Activated naive CD8-positive, alpha-beta T cell treated with anti-CD3 and anti-CD28 coated beads, Interleukin-2, amount 50 U/mL, for 16 hours (primary cell): ENCODE measurements around the gene NPR1.
"Not testable (repeated sequence)": the region's sequence is repeated elsewhere in the genome, so short reads cannot be mapped to it uniquely, and the experiment has no call there.

Source experiments
- DNase-seq: peaks from one replicate; pipeline ENCODE4 v3.0.0-alpha.2; 2020; ENCODE audit warnings: low read depth, low spot score

The NPR1 gene

GRCh38 chr1:153679337-153680119 lies 1.0 kb downstream of the NPR1 start:
- no peak for DNase-seq

- no peak for DNase-seq
Measured at GRCh38 chr1:153680120-153680403, 1.6 kb downstream of the NPR1 start.

- DNase-seq: no peak
Measured at GRCh38 chr1:153682730-153683129, 4.2 kb downstream of the NPR1 start.

- no peak for DNase-seq
Measured at GRCh38 chr1:153683854-153684253, 5.4 kb downstream of the NPR1 start.

- no peak for DNase-seq
Measured at GRCh38 chr1:153684892-153685291, 6.4 kb downstream of the NPR1 start.

- no peak for DNase-seq
Measured at GRCh38 chr1:153685544-153686340, 7.3 kb downstream of the NPR1 start.

GRCh38 chr1:153687346-153688125 lies 9.0 kb downstream of the NPR1 start:
- DNase-seq: no peak

- DNase-seq: no peak
Measured at GRCh38 chr1:153688276-153688675, 9.8 kb downstream of the NPR1 start.

GRCh38 chr1:153688736-153689328 lies 10.3 kb downstream of the NPR1 start:
- no peak for DNase-seq

- no peak for DNase-seq
Measured at GRCh38 chr1:153693466-153693865, 15.0 kb downstream of the NPR1 start.

- DNase-seq: no peak
Measured at GRCh38 chr1:153696741-153697140, 18.3 kb downstream of the NPR1 start.

- DNase-seq: no peak
Measured at GRCh38 chr1:153697191-153698019, 18.9 kb downstream of the NPR1 start.

GRCh38 chr1:153698020-153698922 lies 19.8 kb downstream of the NPR1 start:
- DNase-seq: no peak

GRCh38 chr1:153698923-153699714 lies 20.6 kb downstream of the NPR1 start:
- DNase-seq: no peak

GRCh38 chr1:153699768-153700167 lies 21.3 kb downstream of the NPR1 start:
- no peak for DNase-seq

GRCh38 chr1:153705484-153705883 lies 27.0 kb downstream of the NPR1 start:
- no peak for DNase-seq

GRCh38 chr1:153711026-153711425 lies 32.5 kb downstream of the NPR1 start:
- DNase-seq: no peak

- not testable (repeated sequence) for DNase-seq
Measured at GRCh38 chr1:153716211-153716610, 37.7 kb downstream of the NPR1 start.

GRCh38 chr1:153717330-153717729 lies 38.8 kb downstream of the NPR1 start:
- DNase-seq: no peak
